Activated T-cell treated with anti-CD3 and anti-CD28 coated beads for 1 hour (primary cell): ENCODE data around the gene PTPRN2.
"Not testable (repeated sequence)": the region's sequence is repeated elsewhere in the genome, so short reads cannot be mapped to it uniquely, and the experiment has no call there.

Source experiments
- DNase-seq: peaks from one replicate; pipeline ENCODE4 v3.0.0-alpha.2; 2020; ENCODE audit warnings: low read depth

PTPRN2 gene

DNA sequence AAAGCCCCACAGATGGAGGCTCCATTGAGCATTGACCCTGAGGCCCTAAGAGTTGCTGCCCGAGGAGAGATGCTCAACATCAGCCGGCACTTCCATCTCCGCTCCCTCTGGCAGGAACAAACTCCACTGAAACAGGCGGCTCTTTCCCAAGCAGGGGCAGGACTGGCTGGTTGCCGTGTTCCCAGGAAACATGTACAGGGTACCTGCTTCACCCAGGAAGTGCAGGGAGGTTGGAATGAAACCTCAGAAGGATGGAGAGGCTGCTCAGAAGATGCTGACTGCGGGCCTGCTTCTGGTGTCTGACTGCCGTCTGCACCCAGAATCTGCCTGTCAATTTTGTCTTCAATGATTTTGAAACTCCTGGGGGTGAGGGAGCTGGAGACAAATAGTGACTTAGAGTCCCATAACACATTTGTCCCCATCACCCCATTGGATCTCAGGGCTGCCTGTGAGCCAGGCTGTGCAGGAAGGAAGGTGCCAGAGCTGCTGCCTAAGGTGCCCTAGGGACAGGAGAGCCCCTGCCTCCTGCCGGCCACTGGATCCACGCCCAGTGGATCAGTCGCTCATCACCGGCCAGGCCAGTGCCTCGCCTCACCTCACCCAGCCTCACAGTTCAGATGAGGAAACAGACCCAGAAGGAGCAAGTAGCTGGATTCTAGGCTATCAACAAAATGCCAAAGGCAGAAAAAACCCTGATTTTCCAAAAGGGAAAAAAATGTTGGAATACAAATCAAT, 237.3 kb downstream of the PTPRN2 start:
- DNase-seq, result no peak

DNA sequence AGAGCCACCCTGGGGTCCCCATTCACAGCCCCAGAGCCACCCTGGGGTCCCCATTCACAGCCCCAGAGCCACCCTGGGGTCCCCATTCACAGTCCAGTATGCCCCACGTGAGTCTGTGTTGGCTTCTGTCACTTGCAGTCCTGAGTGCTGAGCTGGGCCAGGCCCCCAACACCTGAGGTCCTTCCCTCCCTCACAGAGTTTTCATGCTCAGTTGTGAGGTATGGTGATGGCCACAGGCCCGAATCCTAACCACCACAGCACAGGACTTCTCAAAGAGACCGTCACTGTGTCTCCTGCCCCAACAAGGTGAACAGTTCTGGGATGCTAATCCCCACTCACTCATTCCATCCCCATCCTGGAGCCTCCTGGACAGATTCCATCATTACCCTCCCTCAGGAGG, 239.2 kb downstream of the PTPRN2 start:
- no peak for DNase-seq

- not testable (repeated sequence) for DNase-seq
Observed at GRCh38 chr7:158348039-158348438, 239.6 kb downstream of the PTPRN2 start.

- no peak for DNase-seq
Observed at GRCh38 chr7:158345731-158346130, 241.9 kb downstream of the PTPRN2 start.

DNA sequence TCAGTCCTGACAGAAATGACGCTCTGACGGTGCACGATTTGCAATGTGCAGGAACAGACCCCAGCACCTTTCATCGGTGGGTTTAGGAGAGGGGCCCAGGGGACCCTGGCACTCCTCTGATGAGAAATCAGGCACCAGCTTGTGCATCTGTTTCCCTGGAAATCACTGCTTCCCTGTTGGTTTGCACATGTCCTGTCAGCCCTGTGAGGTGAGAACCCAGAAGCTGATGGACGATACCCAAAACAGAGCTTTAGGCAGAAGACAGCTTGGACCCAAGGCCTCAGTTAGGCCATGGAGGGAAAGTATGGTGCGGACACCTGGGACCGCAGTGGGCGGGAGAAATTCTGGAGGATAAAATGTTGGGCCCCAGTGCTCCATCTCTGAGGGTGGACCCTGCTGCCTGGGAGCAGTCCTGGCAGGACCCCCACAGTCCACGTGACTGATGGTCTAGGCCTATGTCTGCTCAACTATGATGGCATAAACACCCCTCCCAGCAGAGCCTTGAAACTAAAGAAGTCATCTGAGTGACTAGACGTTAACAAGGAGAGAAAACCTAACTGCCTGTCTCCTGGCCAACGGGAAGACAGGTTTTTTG, 242.8 kb downstream of the PTPRN2 start:
- no peak for DNase-seq

DNA sequence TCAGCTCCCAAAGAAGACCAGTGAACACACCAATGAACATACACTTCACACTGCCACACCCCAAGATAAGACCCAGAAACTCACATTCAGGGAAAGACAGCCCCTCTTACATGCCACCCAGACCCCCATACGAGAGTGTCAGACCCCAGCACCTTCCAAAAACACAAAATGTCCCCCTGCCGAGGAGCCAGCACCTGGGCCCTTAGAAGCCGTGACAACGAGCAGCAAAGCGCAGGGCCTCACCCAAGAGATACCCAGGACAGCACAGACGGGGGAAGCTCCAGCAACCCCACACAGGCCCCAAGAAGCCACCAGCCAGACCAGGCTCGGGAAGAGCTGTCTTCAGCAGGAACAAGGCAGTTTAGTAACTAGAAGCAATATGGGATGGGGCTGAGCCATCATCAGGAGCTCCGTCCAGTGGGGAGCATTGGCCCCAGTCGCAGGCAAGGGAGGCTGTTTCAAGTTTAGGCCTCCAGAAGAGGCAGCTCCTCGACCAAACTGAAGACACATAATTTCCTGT, 243.6 kb downstream of the PTPRN2 start:
- no peak for DNase-seq

- no peak for DNase-seq
Observed at GRCh38 chr7:158343526-158343925, 244.1 kb downstream of the PTPRN2 start.

DNA sequence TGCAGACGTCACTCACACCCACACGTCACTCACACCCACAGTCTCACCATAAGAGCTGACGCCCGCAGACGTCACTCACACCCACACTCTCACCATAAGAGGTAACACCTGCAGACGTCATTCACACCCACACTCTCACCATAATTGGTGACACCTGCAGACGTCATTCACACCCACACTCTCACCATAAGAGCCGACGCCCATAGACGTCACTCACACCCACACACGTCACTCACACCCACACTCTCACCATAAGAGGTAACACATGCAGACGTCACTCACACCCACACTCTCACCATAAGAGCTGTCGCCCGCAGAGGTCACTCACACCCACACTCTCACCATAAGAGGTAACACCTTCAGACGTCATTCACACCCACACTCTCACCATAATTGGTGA, 246.5 kb downstream of the PTPRN2 start:
- not testable (repeated sequence) for DNase-seq

GRCh38 chr7:158336952-158337351, 250.7 kb downstream of the PTPRN2 start:
- DNase-seq, result not testable (repeated sequence)

GRCh38 chr7:158332516-158332915, 255.1 kb downstream of the PTPRN2 start:
- DNase-seq, result not testable (repeated sequence)

- DNase-seq, result not testable (repeated sequence)
Observed at GRCh38 chr7:158331826-158332450, 255.7 kb downstream of the PTPRN2 start.

GRCh38 chr7:158329686-158330085, 257.9 kb downstream of the PTPRN2 start:
- DNase-seq, result no peak

DNA sequence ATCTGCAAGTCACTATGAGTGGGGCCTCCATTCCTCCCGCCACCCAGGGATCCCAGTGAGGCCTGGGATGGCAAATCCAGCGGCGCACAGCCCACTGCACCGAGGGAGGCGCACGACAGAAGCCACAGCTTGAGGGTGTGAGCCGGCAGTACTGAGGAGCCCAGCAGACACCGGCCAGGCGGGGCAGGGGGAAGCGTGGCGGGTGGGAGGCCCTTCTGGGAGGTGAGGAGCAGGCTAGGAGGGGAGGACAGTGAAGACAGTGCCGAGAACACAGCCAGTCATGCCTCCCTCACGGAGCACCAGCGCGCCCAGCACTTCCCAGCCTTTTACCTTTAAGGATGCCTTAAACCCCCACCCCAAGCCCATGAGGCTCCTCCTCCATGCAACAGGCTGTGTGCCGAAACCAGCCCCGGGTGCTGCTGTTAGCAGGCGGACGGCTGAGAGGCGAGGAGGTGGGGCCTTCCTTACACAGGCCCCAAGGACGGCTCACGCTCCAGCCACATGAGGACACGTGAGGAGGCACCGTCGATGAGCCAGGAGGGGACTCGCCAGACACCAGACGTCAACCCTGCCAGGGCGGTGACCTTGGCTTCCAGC, 258.5 kb downstream of the PTPRN2 start:
- no peak for DNase-seq

GRCh38 chr7:158328376-158329013, 259.1 kb downstream of the PTPRN2 start:
- no peak for DNase-seq

- DNase-seq, result no peak
Observed at GRCh38 chr7:158327571-158328180, 259.9 kb downstream of the PTPRN2 start.

DNA sequence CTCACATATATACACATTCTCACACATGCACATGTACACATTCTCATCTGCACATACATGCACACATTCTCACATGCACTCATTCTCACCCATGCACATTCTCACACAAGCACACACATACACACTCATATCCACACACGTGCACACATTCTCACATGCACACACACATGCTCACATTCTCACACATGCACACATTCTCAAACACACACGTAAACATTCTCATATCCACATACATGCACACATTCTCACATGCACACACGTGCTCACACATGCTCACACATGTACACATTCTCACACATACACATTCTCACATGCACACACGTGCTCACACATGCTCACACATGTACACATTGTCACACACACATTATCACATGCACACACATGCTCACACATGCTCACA, 260.6 kb downstream of the PTPRN2 start:
- DNase-seq, result no peak

DNA sequence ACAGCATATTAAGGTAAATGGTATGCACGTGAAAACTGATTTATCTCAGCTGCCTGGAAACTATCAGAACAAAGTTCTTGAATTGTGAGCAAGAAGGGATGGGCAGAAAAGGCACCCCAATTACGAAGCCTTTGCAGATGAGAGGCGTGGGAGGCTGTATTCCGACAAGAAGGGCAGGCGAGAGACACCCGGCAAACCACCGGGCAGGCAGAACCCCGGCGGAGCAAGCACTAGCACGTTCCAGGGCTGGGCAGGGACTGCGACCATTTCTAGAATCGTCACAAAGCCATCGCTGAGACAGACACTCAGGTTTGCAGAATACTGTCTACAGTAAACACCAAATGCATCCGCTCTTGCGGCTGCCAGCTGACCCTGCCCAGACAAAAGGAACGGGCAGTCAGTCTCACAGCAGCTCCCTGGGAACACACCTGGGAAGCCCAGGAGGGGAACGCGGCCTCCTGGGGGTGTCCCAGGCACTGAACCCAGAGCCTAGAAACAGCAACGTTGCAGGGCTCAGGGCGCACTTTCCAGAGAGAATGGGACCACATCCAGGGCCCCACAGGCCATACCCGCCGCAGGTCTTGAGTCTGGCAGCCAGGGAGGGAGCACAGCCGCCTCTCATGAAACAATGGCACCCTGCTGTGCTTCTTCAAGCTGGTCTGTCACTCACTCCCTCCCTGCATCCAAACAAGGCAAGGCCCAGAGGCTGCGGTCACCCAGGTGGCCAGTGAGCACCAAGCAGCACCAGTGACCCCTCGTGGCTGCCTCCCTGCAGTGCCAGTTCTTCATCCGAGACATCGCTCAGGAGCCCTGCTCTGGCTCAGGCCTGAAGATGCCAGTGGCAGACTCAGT, 261.9 kb downstream of the PTPRN2 start:
- no peak for DNase-seq

GRCh38 chr7:158324397-158325360, 262.9 kb downstream of the PTPRN2 start:
- no peak for DNase-seq

DNA sequence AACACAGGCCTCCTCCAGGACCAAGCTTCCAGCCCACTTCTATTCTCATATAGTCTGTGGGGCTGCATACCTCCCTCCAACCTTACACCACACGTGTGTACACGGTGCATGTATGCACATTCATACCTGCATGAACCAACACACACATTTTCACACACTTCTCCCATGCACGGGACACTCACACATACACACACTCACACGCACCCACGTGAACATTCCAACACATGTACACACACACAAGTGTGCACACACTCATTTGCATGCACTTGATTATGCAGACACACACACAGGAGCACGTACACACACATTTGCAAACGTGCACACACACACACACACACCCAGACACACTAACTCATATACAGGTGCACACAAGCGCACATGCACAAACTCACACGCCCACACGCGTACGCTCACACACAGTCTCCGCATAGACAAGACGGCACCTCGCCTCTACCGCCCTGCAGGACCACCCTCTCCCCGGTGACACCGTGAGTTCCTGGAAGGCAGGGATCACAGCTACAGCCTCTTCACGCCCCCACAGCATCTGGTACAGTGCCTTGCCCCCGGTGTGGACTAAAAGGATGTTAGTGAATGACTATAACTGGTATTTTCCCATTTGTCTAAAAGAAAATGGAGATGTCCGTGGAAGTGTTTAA, 263.8 kb downstream of the PTPRN2 start:
- DNase-seq, result no peak
